SH-SY5Y (cell line): Measurements from ENCODE around the gene CDKN2A.

Experiments
- GATA2 ChIP-seq: IDR thresholded peaks from 2 replicates; pipeline ENCODE4 v1.6.1; 2011; ENCODE audit warnings: mild to moderate bottlenecking, low read depth, low read length
- GATA3 ChIP-seq: IDR thresholded peaks from 2 replicates; pipeline ENCODE4 v1.6.1; 2011; ENCODE audit warnings: low read depth, mild to moderate bottlenecking, low read length, moderate library complexity

The CDKN2A gene

DNA sequence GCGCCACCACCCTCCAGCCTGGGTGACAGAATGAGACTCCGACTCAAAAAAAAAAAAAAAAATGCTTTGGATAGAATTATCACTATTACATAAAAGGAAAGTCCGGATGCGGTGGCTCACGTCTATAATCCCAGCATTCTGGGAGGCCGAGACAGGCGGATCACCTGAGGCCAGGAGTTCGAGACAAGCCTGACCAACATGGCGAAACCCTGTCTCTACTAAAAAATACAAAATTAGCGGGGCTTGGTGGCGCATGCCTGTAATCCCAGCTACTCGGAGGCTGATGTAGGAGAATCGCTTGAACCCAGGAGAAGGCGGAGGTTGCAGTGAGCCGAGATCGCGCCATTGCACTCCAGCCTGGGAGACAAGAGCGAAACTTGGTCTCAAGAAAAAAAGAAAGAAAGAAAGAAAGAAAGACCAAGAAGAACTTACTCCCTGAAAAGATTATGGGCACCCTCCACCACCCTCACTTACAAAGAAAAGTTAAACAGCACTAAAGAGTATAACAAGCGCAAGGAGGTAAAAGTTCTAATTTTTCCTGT lies 17.8 kb downstream of the CDKN2A start:
- TF ChIP-seq GATA3 (no peak), GATA2 (no peak)

DNA sequence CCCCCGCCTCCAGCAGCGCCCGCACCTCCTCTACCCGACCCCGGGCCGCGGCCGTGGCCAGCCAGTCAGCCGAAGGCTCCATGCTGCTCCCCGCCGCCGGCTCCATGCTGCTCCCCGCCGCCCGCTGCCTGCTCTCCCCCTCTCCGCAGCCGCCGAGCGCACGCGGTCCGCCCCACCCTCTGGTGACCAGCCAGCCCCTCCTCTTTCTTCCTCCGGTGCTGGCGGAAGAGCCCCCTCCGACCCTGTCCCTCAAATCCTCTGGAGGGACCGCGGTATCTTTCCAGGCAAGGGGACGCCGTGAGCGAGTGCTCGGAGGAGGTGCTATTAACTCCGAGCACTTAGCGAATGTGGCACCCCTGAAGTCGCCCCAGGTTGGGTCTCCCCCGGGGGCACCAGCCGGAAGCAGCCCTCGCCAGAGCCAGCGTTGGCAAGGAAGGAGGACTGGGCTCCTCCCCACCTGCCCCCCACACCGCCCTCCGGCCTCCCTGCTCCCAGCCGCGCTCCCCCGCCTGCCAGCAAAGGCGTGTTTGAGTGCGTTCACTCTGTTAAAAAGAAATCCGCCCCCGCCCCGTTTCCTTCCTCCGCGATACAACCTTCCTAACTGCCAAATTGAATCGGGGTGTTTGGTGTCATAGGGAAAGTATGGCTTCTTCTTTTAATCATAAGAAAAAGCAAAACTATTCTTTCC lies 19.3 kb downstream of the CDKN2A start:
- TF ChIP-seq GATA3: no peak

DNA sequence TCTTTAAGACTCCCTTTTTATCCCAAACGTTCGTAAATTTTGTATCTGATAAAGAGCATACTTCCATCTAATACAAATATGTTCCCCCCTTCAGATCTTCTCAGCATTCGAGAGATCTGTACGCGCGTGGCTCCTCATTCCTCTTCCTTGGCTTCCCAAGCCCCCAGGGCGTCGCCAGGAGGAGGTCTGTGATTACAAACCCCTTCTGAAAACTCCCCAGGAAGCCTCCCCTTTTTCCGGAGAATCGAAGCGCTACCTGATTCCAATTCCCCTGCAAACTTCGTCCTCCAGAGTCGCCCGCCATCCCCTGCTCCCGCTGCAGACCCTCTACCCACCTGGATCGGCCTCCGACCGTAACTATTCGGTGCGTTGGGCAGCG lies 19.9 kb downstream of the CDKN2A start:
- TF ChIP-seq GATA3: no peak
- no peak for TF ChIP-seq GATA2

DNA sequence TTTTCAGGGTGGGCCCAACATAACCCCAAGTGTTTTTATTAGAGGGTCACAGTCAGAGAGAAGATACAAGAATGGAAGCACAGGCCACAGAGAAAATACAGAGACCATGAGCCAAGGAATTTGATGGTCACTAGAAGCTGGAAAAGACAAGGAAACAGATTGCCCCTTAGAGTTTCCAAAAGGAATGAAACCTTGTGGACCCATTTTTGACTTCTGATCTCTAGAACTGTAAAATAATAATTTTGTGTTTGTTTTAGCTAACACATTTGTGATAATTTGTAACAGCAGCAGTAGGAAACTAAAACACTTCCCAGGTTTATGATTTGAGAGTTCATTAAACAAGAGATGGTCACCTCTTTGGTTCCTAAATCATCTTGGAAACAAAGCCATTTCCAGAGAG lies 21.8 kb downstream of the CDKN2A start:
- TF ChIP-seq GATA2 (no peak), GATA3 (no peak)

DNA sequence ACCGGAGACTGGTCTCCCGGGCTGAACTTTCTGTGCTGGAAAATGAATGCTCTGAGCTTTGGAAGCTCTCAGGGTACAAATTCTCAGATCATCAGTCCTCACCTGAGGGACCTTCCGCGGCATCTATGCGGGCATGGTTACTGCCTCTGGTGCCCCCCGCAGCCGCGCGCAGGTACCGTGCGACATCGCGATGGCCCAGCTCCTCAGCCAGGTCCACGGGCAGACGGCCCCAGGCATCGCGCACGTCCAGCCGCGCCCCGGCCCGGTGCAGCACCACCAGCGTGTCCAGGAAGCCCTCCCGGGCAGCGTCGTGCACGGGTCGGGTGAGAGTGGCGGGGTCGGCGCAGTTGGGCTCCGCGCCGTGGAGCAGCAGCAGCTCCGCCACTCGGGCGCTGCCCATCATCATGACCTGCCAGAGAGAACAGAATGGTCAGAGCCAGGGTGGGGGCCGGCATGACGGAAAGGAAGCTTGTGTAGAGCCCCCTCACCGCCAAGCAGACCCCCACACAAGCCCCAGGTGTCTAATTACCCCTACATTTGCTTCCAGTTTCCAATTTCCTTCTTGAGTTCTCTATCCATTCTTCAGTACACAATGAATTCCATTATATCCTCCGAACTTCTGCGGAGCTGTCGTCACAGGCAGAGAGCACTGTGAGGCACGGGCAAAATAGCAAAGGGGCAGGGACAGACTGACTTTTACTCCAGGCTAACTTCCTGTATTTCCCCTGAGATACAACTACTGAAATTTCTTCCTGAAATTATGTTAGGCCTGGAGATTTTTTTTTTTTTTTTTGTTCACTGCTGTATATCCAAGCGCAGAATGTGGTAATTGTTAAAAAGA lies 23.2 kb downstream of the CDKN2A start:
- TF ChIP-seq GATA3 (no peak), GATA2 (no peak)

DNA sequence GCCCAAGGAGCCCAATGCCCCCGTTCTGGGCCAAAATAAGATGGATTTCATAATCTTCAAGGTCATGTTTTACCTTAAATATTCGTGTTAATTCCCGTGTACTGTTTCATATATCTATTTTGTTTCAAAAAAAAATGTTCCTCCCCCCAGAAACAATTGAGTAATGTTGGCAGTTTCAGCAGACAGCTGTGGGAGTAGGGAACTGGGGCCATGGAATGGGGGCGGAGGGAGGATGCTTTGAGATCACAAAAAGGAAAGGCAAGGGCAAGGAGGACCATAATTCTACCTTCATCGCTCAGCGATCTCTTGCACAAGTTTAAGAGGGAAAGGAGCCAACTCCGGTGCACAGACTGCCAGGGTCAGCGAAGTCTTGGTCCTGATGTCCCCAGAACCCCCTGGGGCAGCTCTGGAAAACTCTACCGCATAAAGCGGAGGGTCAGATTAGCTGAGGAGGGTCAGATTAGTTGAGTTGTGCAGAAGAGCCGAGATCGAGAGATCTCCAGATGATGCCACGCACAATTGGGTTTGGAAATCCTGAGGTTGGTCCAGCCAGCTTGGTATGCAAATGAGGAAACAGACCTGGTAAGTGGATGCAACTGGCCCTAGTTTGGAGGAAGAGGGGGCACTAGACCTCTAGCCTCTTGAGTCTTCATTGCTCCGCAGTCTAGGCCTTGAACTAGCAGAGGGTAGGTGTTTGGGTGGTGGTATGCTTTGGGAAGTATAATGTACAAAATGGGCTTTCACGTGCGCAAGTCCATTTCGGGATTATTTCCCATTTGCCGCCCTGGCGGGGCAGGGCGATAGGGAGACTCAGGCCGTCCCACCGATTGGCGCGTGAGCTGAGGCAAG lies 24.0 kb downstream of the CDKN2A start:
- no peak for TF ChIP-seq GATA3
- no peak for TF ChIP-seq GATA2

DNA sequence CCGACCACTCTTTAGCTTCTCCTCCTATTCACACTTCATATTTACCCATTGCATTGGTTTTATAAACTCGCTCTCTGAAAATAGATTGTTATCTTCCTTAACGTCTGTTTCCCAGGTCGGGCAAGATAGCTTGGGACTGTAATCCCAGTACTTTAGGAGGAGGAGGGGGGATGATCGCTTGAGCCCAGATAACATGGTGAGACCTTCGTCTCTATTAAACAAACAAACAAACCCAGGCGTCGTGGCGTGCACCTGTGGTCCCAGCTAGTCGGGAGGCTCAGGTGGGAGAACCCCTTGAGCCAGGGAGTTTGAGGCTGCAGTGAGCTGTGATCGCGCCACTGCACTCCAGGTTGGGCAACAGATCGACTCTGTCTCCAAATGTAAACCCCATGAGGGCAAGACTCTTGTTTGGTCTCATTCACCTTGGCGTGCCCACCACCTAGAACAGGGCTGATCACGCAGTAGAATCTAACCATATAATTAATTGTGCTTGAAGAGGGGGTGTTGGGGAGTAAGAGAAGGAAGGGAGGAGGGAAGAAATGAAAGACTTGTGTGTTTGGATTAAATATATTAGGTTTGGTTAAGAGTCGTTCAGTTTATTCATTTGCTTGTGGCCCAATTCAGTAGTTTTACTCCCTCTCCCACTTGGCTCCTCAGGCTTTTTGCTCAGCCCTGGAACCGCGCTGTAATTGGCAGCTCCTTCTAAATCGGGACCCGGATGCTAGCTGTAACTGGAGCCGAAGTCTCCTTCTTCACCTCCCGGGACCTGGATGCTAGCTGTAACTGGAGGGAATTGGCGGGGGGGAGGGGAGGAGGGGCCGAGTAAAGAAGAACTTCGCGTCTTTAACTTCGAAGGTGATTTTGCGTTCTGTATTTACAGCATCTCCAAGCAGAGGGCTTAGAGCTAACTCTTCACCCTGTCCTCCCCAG lies 24.9 kb downstream of the CDKN2A start:
- TF ChIP-seq GATA2 (no peak), GATA3 (no peak)

DNA sequence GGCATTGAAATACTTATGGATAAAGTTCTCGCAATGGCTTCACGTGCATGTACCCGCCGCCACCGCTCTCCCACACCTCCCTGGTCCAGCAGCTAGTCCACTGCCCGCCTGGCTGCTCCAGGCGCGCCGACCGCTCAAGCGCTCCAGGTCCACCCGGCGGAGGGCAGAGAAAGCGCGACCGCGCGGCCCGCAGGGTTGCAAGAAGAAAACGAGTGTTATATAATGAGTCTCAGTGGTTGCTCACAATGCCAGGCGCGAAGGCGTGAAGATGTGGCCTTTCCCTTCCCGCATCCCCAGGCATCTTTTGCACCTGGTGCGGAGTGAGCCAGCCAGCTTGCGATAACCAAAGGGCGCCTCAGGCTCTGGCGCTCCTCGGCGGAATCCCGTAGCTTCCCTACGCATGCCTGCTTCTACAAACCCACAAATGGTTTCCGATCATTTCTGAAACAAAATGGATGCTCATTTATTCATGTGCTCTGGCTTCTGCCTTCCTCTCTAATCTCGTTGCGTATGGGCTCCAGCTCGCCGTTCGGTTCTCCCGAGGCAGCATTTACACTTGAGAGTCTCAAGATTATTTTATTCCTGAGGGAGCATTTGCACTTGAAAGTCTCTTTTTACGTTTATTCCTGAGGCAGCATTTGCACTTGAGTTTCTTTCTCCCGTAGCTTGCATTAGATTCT lies 25.7 kb downstream of the CDKN2A start:
- TF ChIP-seq GATA3: no peak

DNA sequence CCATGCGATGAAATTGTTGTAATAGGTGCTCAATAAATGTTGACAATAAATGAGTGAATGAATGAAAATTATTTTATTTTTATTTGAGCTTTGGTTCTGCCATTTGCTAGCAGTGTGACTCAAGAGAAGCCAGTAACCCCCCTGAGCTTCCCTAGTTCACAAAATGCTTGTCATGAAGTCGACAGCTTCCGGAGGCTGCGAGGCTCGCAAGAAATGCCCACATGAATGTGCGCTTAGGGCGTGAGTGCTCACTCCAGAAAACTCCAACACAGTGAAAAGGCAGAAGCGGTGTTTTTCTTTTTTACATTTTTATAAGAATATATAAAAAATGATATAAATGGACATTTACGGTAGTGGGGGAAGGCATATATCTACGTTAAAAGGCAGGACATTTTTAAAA lies 26.5 kb downstream of the CDKN2A start:
- TF ChIP-seq GATA3 (no peak), GATA2 (no peak)

DNA sequence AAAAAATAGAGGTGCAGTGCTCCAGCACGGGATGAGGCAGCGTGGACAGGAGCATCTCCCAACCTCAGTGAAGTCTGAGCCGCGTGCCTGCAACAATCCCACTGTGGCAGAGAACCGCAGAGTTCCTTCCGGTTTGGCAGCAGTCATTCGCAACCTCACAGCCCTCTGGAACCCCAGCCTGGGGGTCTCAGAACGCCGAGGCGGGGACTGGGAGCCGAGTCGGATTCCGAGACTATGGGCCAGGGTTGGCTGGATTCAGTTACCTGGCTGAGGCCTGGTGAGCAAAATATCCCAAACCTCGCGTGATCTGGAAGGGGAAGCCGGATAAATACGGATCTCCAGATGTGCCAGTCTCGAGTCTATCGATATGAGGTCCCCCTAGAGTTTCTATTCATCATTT lies 27.0 kb downstream of the CDKN2A start:
- no peak for TF ChIP-seq GATA3
- no peak for TF ChIP-seq GATA2

DNA sequence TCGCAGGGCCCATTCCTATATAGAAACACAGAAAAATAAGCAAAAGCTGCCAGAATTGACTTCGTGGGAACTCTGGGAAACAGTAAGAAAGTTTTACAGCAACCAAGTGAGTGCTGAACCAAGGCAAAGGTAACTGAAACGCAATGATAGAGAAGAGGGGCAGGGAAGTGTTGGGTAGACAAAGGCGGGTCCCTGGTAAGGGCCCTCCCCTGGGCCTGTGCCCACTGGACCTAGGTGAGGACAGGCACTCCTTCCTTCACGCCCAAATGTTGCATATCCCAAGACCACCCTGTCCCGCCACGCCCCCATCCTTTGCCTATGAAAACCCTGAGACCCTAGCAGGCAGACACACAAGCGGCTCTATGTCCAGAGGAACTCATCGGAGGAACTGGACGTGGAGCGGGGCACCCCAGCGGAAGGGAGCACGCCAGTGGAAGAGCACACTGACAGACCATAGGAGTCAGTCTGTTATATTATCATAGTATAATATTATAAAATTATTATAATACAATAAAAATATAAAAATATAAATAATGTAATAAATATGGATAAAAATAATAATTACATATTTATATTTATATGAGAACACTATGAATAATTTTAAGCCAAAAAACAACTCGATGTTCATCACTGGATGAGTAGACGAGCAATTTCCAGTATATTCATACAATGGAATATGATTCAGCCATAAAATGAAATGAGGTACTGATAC lies 27.9 kb downstream of the CDKN2A start:
- TF ChIP-seq GATA2 (no peak), GATA3 (no peak)

DNA sequence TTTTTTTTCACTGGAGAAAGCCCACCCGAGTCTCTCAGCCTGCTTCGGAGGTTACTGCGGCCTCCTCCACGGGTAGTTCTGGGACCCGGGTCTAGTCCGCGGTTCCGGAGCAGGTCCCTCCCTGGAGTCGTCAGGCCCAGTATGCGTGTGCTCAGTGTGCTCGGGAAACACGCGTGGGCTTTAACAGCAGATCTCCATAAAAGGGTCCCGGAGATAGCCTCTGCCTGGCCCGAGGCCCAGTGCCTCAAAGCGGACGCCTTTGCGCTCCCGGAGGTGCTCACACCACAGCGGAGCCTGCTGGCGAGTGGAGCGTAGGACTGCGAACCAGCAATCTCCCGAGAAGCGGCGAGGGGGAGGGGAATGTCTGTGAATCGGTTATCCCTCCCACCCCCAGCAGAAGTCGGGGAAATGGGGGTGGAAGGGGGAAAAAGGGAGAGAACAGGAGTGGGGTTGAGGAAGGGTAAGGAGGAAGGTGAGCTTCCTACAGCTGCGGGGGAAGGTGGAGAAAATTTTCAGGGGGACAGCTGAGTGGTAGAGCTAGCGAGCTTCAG lies 28.7 kb downstream of the CDKN2A start:
- TF ChIP-seq GATA2: no peak
- TF ChIP-seq GATA3: no peak
